HG02970 (cell line): ENCODE measurements around the gene LAMA5.

Experiments used
- ATAC-seq: cut with Tn5 transposase; IDR thresholded peaks from one replicate; pipeline ENCODE4 v1.9.1; 2021; ENCODE audit warnings: mild to moderate bottlenecking, moderate library complexity, moderate number of reproducible peaks; ENCODE audit not compliant: unreplicated experiment, low FRiP score

LAMA5 gene

DNA sequence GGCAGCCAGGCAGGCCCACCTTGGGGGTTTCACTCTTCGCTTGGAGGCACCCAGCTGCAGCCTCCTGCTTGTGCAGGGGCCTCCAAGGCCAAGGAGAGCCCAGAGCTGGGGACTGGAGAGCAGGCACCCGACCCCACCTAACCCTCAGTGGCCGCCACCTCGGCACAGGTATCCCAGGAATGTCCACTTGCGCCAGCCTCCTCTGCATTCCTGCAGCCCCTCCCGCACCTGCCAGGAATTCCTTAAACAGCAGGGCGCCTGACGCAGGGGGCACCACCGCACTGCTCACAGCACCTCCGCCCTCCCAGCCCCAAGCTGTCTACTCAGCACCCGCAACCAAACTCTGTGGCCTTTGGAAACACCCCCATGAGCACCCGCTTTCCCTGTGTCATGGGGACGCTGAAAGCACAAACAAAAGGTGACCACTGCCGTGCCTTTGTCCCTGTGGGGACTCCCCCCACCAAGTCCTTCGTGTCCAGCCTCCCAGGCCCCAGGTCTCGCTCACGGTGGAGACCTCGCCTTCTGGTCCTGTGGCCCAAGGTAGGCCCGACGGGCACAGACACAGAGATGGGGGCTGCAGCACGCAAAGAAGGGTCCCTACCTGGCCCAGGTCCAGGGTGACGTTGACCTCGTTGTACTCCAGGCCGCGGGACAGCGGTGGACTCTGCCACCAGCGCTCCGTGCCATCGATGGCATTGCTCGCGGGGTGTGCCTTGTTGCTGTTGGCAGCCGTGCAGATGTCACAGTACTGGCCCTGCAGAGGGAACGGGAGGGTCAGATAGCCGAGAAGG is 5.1 kb downstream of the LAMA5 start:
- ATAC-seq = no peak

DNA sequence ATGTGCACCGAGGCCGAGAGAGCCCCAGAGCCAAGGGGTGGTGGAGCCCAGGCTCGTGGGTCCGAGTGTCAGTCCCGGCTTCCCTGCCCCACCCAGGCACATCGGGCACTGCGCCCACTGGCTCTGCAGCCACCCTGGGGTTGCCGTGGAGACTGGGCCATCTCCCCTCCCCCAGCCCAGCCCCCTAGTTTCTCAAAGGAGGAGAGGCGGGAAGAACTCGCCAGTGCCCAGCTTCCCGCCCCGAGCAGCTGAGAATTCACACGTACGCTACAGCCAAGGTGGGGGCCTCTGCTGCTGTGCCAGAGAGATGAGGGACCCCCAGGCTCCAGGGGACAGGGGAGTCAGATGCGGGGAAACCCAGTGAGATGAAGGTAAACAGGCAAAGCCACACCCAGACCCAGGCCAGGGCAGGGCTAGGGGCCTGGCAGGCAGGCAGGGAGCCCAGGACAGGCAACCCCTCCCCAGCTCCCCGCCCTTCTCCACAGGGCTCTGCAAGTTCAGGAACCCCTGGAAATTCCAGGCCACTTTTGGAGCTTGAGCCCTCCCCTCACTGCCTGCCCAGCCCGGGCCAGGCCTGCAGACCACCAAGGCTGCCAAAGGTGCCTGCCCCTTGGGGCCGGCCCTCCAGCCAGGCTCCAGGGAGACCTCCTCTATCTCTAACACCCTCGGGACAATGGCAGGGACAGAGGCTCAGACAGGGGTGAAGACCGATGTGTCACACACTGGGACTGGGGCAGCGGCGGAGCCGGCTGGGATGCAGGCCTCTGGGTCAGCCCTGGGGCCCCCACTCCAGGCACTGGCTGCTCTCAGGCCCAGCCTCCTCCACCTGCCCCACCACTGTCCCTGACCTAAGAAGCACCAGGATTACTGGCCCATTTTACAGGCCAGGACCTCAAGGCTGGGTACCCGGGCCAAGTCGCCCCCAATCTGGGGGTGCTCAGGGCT is 6.0 kb downstream of the LAMA5 start:
- no peak for ATAC-seq

DNA sequence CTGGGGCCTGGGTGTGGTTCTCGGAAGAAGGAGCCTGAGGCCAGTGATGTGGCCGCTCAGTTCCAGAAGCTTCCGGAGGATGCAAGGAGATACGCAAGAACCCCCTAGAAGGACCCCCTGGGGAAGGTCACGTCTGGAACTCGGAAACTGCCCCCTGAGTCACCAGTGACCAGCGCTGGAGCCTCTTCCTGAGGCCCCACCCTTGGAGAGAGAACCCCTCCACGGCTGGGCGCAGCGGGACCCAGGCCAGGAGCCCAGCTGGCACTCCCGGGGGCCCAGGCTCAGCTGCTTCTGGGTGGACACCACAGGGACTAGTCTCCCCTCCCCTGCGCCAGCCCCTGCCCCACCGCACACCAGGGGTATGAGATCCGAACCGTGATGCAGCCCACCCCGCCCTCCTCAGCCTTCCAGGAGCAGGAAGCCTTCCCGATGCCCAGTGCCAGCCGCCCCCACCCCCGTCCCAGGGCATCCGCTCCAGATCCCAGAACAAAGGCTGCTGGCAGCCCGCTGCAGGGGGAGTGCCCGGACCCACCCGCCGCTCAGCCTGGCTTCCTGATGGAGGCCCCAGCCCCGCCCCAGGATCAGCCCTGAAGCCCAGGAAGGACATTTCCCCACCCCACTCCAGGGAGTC is 7.5 kb downstream of the LAMA5 start:
- no peak for ATAC-seq

DNA sequence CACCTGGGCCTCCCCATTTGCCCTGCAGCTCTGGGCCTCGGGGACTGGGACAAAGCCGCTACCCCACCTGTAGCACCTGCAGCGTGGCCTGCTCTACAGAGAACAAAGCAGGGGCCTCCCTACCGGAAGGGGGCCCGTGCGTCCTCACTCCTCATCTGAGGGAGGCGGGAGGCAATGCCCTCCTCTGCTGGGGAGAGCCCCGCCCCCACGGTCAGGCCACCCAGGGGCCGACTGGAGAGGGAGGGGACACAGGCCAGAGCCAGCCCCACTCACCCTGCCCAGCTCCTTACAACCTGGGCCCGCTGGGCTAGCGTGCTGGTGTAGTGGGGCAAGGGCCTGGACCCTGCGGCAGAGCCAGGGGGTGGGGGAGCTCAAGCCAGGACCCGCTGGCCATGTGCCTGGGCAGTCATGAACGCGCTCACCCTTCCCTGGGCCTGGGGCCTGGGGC is 8.0 kb downstream of the LAMA5 start:
- ATAC-seq = no peak

DNA sequence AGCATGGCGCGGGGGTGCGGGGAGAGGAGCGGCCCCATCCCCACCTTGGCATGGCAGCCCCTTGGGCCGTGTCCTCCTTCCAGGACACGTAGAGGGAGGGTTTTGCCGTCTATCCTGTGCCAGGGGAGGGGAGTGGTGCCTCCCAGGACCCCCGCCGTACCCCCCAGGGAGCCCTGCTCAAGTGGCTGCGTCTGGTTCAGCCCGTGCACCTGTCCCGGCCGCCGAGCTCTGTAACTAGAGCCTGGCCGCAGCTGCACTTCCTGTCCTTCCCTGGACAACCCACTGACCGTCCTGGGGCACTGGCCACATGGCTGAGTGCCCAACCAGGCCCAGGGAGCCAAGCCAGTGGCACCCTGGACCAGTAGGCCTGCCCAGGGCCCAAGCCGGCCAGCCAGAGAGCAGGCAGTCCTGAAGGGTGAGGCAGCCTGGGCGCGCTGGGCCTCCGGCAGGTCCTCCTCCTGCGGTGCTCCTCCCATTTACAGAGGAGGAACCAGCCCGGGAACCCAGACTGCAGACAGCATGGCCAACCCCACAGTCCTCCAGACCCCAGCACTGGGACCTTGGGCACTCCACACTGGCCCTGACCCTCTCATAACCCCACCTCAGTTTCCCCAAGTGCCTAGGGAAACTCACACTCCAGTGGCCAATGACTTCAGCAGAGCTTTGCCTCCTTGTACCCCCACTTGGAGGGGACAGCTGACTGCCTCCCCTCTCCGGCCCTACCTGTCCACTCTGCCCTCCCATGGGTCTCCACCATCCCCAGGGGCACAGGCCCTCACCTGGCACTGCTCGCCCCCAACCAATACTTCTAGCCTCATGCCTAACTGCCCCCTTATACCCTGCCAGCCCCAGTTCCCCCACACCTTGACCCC is 8.7 kb downstream of the LAMA5 start:
- ATAC-seq = no peak

DNA sequence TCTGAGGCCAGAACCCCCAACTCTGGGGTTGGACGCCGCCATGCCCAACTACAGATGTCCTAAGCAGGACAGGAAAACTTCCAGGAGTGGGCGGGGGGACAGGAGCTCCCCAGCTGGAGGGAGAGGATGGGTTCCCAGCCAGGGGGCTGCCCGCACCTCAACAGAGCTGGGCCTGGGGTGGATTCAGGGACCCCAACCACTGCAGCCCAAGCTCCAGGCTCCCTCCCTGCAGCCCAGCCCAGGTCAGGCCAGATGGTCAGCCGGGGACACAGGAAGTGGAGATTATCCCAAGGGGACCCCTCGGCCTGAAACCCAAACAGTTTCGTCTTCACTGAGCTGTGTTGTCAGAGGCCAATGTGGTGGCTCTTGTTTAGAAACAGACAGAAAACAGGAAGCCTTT is 9.4 kb downstream of the LAMA5 start:
- no peak for ATAC-seq

DNA sequence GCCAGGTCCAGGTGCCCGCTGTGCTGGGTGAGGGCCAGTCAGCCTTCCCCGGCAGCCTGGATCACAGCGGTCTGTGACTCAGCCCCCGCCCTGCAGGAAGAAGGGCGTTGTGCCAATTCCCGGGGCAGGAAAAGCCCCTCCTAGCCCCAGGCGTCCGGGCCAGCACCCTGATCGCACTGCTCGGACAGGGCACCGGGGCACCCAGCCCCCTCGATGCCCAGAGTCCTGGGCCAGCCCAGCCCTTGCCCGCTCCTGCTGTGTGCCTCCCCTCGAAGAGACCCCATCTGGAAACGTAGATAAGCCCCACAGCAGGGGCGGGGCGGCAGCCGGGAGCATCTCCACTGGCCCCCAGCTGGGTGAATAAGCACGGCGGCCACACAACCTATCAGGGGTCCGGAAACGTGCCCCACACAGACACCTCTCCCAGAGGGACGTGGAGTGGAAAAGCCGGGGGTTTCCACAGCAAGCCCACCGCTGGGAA is 9.9 kb downstream of the LAMA5 start:
- ATAC-seq = no peak

DNA sequence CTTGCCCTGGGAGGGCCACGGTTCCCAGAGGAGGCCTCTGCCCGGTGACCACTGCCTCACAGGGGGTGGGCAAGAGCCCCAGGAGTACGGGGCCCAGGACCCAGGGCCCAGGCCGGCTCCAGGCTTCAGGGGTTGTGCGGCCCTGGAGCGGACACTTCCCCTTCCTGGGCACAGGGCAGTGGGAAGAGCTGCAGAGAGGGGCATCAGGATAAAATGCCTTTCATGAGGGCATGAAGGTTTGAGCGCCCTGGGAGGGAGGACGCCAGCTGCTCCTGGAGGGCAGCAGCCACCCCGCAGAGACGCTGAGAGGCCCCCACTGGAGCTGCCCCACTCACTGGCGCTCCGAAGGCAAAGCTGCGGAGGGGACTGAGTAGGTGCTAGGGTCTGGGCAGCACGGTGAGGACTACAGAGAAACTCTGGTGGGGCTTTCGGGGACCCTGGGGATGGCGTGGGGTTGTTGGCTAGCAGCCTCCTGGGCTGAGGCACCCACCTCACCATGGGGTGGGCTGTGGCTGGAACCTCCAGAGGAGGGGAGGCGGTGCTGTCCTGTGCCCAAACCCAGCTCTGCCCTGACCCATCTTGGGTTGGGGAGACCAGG is 10.4 kb downstream of the LAMA5 start:
- no peak for ATAC-seq

DNA sequence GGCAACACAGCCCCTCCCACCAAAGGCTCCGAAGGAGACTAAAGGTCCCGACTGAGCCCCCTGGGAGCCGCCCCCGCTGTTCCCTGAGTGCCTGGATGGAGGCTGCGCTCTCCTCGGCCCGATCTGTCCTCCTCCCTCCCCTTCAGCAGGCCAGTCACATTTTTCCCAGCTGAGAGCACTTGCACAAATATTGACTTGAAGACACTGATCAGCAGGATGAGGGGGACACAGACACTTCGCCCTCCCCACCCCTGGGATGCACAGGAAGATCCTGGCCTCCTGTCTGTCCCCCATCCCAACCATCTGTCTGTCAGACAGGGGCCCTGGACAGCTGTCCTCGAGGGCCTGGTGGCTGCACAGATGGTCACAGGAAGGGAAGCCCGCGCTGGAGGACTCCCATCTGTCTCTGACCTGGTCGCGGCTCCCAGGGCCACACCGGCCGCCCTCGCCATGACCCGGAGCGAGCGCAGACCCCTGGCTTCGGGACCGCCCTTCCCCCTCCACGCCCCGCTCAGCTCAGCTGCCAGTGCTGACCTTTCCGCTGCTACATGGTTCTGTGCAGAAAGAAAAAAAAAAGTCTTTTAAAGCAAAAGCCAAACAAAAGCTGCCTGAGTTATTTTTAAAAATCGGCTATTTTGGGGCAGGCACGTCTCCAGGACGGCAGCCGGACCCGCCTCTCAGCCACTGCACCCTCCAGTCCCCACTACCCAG is 11.1 kb downstream of the LAMA5 start:
- ATAC-seq = no peak

DNA sequence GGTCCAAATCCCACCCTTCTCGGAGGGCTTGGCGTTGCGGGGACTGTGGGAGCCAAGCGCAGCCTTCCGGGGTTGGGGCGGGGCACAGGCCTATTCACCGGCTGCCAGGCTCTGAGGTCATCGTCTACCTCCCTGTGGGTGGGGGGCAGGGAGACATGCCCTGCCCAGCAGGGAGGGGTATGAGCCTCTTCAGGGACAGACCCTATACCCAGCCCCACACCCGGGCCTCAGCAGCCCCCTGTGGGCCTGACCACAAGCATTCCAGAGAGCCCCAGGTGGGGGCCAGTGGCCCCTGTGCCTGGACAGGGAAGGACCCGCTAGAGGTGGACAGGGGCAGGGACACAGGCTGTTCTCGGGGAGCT is 11.6 kb downstream of the LAMA5 start:
- no peak for ATAC-seq

DNA sequence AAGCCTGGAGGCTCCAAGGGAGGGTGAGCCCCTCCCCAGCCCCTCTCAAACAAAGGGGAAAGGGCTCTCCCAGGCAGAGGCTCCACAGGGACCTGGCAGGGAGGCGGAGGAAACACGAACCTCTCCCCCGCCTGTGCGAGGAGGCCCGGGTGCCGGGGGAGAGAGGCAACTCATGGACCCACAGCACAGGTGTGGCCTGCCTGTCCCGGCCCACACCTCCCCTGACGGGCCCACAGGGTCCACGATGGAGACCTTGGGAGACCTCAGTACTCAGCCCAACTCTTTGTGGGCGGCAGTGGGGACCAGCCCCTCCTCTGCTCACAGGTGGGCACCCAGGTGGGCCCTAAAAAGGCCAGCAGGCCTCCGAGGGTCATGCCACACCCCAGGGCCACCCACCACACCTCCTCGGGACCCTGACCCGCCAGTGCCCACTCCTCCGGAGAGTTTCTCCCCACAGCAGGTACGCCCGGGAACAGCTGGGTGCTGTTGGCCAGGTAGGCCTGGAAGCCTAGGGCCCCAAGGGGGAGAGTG is 12.2 kb downstream of the LAMA5 start:
- no peak for ATAC-seq

DNA sequence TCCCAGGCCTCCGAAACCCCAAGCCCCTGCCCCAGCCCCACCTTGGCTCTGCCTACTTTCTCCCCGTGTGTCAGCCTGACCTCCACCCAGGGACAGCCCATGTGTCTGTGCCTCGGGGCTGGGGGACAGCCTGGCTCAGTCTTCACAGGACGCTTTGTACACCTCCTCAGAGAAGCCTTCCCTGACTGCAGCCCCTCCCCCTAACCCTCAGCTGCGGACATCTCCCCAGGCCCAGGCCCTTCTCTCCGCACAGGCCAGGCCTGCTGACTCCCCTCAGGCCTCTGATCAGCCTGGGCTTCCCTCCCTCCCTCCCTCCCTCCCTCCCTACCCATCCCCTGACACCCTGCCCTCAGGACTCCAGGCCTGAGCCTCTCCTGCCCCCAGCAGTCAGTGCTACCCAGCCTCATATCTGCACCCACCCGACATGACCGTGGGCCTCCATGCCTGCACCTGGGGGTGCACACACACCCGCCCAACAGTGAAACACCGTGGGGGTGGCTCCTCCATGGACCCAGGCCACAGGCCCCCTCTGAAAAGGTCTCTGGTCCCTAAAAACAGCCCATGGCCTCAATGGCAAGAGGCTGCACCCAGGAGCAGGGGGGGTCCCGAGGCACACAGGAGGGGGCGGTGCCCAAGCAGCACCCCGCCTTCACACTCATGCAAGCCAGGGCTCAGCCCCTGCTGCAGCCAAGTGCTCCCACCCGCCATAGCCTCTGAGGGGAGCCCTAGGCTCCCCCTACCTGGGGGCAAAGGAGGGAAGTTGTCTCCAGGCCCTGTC is 12.9 kb downstream of the LAMA5 start:
- no peak for ATAC-seq

DNA sequence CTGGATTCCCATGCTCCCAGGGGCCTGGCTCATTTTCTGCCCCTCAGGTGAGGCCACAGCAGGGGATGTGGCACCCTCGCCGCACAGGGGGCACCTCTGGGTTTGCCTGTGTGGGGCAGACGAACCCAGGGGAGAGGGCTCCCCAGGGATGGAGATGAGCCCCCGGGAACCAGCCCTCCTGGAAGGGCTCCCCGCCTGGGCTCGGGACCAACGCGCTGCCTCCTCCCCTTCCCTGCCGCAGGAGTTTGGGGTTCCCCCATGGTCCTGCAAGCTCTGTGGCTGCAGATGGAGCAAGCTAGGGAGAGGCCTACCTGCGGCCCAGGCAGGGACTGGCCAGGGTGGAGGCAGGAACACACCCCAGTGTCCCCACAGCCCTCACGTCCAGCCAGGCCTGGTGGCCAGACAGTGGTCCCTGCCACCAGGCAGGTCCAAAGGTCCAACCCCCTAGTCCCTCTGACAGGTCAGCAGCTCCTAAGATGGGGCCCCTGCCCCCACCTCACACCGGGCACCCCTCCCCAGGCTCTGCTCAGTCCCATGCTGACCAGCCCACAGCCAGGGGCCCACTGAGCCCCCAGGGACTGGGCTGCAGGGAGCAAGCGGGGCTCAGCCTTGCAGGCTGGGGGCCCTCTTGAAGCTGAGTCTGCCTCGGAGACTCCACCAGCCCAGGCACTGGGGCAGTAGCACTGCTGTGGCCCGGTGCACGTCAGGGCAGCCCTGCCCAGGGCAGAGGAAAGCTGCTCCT is 13.7 kb downstream of the LAMA5 start:
- no peak for ATAC-seq

DNA sequence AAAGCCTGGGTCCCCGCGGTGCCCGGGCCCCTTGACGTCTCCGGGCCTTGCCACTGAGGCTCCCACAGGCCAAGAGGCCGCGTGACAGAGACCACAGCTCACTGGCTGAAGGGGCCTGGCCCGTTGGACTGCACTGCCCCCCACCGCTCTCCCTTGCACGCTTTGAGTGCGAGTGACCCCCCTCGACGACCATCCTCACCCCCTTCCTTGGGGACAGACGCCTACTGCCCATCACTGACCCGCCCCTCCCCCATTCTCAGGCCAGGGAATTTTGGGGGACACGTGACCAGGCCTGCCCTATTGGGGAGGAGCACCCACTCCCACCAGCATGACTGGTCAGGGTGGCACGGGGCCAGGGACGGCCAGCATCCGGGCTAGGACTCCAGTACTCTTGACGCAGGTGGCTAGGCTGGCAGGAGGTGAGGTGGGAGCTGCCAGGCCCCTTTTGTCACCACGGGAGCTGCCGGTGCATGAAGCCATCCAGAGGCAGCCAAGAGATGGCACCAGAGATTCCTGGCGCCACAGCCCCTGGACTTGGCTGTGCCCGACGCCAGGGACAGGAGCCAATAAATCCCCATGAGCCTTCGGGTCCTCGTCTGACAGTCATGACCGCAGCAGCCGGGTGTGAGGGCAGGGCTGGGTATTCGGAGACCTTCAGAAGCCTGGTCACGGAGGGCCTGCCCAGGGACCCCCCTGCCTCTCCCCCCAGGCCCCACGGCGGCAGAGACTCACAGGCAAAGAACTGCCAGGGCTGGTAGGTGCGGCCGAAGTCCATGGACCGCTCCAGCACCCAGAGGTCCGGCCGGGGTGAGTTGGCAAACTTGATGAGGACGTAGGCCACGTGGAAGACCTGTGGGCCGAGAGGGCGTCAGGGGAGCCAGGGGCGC is 14.5 kb downstream of the LAMA5 start:
- ATAC-seq = no peak

DNA sequence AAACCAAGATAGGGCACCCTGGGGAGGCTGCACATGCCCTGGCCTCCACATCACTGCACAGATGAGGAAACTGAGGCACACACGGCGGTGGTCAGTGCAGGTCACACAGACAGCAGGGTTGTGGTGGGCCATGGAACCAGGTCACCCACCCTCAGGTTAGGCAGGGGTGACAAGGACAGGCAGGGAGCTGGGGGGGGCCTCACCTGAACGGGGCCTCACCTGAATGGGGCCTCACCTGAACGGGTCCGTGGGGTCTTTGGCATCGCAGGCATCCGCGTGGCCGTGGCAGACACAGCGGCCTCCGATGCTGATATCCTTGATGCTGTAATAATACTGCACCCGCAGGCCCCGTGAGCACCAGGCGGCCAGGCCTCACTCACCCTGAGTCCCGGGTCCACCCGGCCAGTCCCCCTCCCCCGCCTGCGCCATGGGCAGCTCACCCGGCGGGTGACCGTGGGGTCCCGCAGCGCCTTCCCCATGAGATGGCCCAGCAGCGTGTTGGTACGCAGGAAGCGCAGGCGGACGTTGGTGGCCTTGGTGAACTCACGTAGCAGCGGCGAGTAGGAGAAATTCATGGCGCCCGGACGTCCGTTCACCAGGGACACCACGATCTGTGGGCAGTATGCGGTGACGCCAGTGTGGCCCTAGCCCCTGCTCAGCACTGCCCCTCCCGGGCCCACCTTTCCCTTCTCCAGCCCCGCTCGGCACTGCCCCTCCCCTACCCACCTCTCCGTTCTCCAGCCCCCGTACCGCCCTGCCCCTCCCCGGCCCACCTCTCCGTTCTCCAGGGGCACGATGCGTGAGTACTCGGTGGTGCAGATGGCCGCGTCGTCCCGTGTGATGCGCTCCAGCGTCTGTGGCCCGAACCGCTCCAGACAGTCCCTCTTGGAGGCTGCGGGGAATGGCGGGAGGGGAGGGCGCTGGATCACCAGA is 15.4 kb downstream of the LAMA5 start:
- ATAC-seq = no peak
